Naive thymus-derived CD4-positive, alpha-beta T cell (primary cell): Measurements from ENCODE around the gene DHCR24. TPM values are rescaled to one million over a fixed set of nuclear protein-coding genes. Genes with fewer than 3 reads are reported as not detected.

Source experiments
- ATAC-seq: fragments of 150-1000 bp; cut with Tn5 transposase; 2 replicates; pipeline ENCODE4 v1.10.0; 2021; ENCODE audit warnings: mild to moderate bottlenecking, moderate library complexity
- CTCF ChIA-PET: fragments of 350-600 bp; sonication (Branson Sonifier 250); formaldehyde crosslinking; loops from one replicate; lab custom pipeline; 2021; ENCODE audit warnings: antibody characterized with exemption; lab: Charles Lee
- POLR2A ChIA-PET: fragments of 350-600 bp; sonication (Branson Sonifier 250); formaldehyde crosslinking; loops from one replicate; lab custom pipeline; 2021; ENCODE audit warnings: antibody characterized with exemption, inconsistent platforms; lab: Charles Lee
- DNase-seq, 9 donors: peaks; one replicate each; pipeline versions ENCODE4 v3.0.0 to v3.0.0-alpha.2; 2020 to 2022; ENCODE audit warnings: mixed read lengths in 1 of 9
- H3K27ac ChIP-seq: one replicate; pipeline ENCODE4 v1.7.0; 2013; ENCODE audit warnings: mild to moderate bottlenecking, low read depth, low read length, moderate library complexity
- H3K27me3 ChIP-seq, 2 donors: one replicate each; pipeline ENCODE4 v1.7.0; 2013; ENCODE audit warnings: low read length in 2 of 2, mild to moderate bottlenecking in 2 of 2, moderate library complexity in 2 of 2; ENCODE audit not compliant: control insufficient read depth in 2 of 2, insufficient read depth in 2 of 2
- H3K36me3 ChIP-seq, 3 experiments: 1 replicate in 2 of 3; 2 replicates in 1 of 3; pipeline ENCODE4 v1.7.0; 2013; ENCODE audit warnings: low read length in 3 of 3, mild to moderate bottlenecking in 3 of 3, moderate library complexity in 1 of 3; ENCODE audit not compliant: insufficient read depth in 3 of 3, control insufficient read depth in 2 of 3
- H3K4me1 ChIP-seq, 2 donors: one replicate each; pipeline ENCODE4 v1.7.0; 2013; ENCODE audit warnings: low read length in 2 of 2, mild to moderate bottlenecking in 2 of 2, moderate library complexity in 1 of 2; ENCODE audit not compliant: control insufficient read depth in 2 of 2, insufficient read depth in 2 of 2
- H3K4me3 ChIP-seq: 2 replicates; pipeline ENCODE4 v1.7.0; 2013; ENCODE audit warnings: mild to moderate bottlenecking, low read length
- H3K9me3 ChIP-seq, 3 experiments: 1 replicate in 2 of 3; 2 replicates in 1 of 3; pipeline ENCODE4 v1.7.0; 2013; ENCODE audit warnings: low read length in 3 of 3; ENCODE audit not compliant: control insufficient read depth in 2 of 3
- H3K27ac Mint-ChIP-seq, 9 donors: one replicate each; pipeline ENCODE4 v1.8.0; 2020 to 2022; ENCODE audit warnings: mixed read lengths in 9 of 9, mild to moderate bottlenecking in 8 of 9, moderate library complexity in 5 of 9, inconsistent platforms in 2 of 9
- H3K27me3 Mint-ChIP-seq, 5 donors: one replicate each; pipeline ENCODE4 v1.8.0; 2021 to 2022; ENCODE audit warnings: mixed read lengths in 5 of 5, mild to moderate bottlenecking in 1 of 5
- H3K36me3 Mint-ChIP-seq, 5 donors: one replicate each; pipeline ENCODE4 v1.8.0; 2020 to 2022; ENCODE audit warnings: mixed read lengths in 5 of 5, mild to moderate bottlenecking in 3 of 5, inconsistent platforms in 1 of 5
- H3K4me1 Mint-ChIP-seq, 7 donors: one replicate each; pipeline ENCODE4 v1.8.0; 2020 to 2022; ENCODE audit warnings: mixed read lengths in 7 of 7, mild to moderate bottlenecking in 3 of 7, inconsistent platforms in 1 of 7
- H3K4me3 Mint-ChIP-seq, 10 donors: one replicate each; pipeline ENCODE4 v1.8.0; 2020 to 2022; ENCODE audit warnings: mild to moderate bottlenecking in 10 of 10, mixed read lengths in 10 of 10, moderate library complexity in 6 of 10, inconsistent platforms in 2 of 10
- H3K9me3 Mint-ChIP-seq, 11 donors: one replicate each; pipeline ENCODE4 v1.8.0; 2020 to 2022; ENCODE audit warnings: mixed read lengths in 11 of 11, mild to moderate bottlenecking in 4 of 11, inconsistent platforms in 1 of 11, moderate library complexity in 1 of 11
- intact Hi-C, 2 donors: fragments of 100-400 bp; cut with micrococcal nuclease; formaldehyde crosslinking; loops; one replicate each; pipeline ENCODE4 v1.15.1; 2023
- polyA plus RNA-seq, 2 donors: library from polyadenylated mRNA; unstranded; fragments of 300-500 nt; fragmentation: Illumina TruSeq; gene quantifications; one replicate each; pipeline ENCODE4 v1.2.3, GENCODE V29; 2021
- total RNA-seq, 6 experiments: library from RNA in 5 of 6; stranded (reverse) in 5 of 6; gene quantifications; 1 replicate in 5 of 6; 2 replicates in 1 of 6; pipeline ENCODE4 v1.2.3 and lab custom pipeline; 2021 to 2026

DHCR24 gene
- total and polyA plus RNA-seq, 7 experiments from 2014 or later: 2.7 to 103 (median 8.3) TPM

GRCh38 chr1:54929700-54930099, 42.7 kb upstream of the DHCR24 start:
- Mint-ChIP-seq H3K4me3 (no peak overlapping the region), H3K27me3 (peaks cover 5 to 19% (median 7%) of the 10 kb centered on the region in 5 donors), H3K4me1 (peaks cover 0 to 2% (median 0%) of the 10 kb centered on the region in 7 donors), H3K36me3 (peaks cover 0 to 5% (median 0%) of the 10 kb centered on the region in 5 donors), H3K9me3 (peaks cover 0 to 11% (median 4%) of the 10 kb centered on the region in 11 donors), H3K27ac (no peak overlapping the region)
- no peak for ATAC-seq
- H3K36me3 ChIP-seq: no peaks in the 10 kb centered on the region
- DNase-seq: no peak
- intact Hi-C loops: no loop called here
- no peaks in the 10 kb centered on the region for H3K27me3 ChIP-seq
- no peaks in the 10 kb centered on the region for H3K9me3 ChIP-seq
- ChIA-PET CTCF (interaction anchor here (1.0 kb wide), 1 partner anchor 15 kb away, joined by 3 read pairs; no protein-coding TSS in a partner anchor), POLR2A (no interaction called here)
- no peak overlapping the region for H3K27ac ChIP-seq
- no peaks in the 10 kb centered on the region for H3K4me1 ChIP-seq
- no peak overlapping the region for H3K4me3 ChIP-seq

DNA sequence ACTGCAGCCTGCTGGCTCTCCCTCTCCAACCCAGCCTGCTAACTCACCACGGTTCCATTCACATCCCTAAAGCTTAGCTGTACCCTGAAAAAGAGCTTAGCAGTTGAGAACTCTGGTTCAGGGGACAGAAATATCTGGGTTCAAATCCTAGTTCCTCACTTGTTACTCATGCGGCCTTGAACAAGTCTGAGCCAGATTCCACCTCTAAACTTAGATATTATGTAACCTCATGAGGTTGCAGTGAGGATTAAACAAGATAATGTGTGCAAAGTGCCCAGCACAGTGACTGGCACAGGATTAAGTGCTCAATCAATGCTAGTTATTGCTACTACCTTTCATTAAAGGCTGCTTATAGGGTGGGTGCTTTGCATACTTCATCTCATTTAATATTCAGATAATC, 41.3 kb upstream of the DHCR24 start:
- H3K27me3 ChIP-seq: no peaks in the 10 kb centered on the region
- H3K9me3 ChIP-seq: no peaks in the 10 kb centered on the region
- H3K27ac ChIP-seq: no peak overlapping the region
- ATAC-seq: no peak
- no peak overlapping the region for H3K4me3 Mint-ChIP-seq
- no peak overlapping the region for H3K4me3 ChIP-seq
- H3K36me3 Mint-ChIP-seq: no peaks in the 10 kb centered on the region
- intact Hi-C loops: no loop called here
- H3K27ac Mint-ChIP-seq: no peak overlapping the region
- DNase-seq: no peak
- peaks cover 4 to 14% (median 5%) of the 10 kb centered on the region in 5 donors for H3K27me3 Mint-ChIP-seq
- CTCF ChIA-PET: no interaction called here
- no peaks in the 10 kb centered on the region for H3K4me1 ChIP-seq
- peaks cover 0 to 2% (median 0%) of the 10 kb centered on the region in 7 donors for H3K4me1 Mint-ChIP-seq
- POLR2A ChIA-PET: no interaction called here
- H3K9me3 Mint-ChIP-seq: peaks cover 0 to 10% (median 0%) of the 10 kb centered on the region in 11 donors
- H3K36me3 ChIP-seq: no peaks in the 10 kb centered on the region

- peaks cover 0 to 10% (median 0%) of the 10 kb centered on the region in 11 donors for H3K9me3 Mint-ChIP-seq
- DNase-seq: no peak
- peaks cover 5 to 15% (median 11%) of the 10 kb centered on the region in 5 donors for H3K27me3 Mint-ChIP-seq
- no peak overlapping the region for H3K4me3 Mint-ChIP-seq
- ATAC-seq: no peak
- ChIA-PET POLR2A (no interaction called here), CTCF (no interaction called here)
- no peaks in the 10 kb centered on the region for H3K4me1 ChIP-seq
- H3K4me1 Mint-ChIP-seq: peaks cover 0 to 2% (median 0%) of the 10 kb centered on the region in 7 donors
- no peak overlapping the region for H3K4me3 ChIP-seq
- H3K36me3 ChIP-seq: no peaks in the 10 kb centered on the region
- no peak overlapping the region for H3K27ac Mint-ChIP-seq
- H3K27ac ChIP-seq: no peak overlapping the region
- intact Hi-C loops: no loop called here
- H3K36me3 Mint-ChIP-seq: no peaks in the 10 kb centered on the region
- H3K27me3 ChIP-seq: no peaks in the 10 kb centered on the region
- H3K9me3 ChIP-seq: no peaks in the 10 kb centered on the region
These were observed 40.7 kb upstream of the DHCR24 start for GRCh38 chr1:54927472-54928240.

DNA sequence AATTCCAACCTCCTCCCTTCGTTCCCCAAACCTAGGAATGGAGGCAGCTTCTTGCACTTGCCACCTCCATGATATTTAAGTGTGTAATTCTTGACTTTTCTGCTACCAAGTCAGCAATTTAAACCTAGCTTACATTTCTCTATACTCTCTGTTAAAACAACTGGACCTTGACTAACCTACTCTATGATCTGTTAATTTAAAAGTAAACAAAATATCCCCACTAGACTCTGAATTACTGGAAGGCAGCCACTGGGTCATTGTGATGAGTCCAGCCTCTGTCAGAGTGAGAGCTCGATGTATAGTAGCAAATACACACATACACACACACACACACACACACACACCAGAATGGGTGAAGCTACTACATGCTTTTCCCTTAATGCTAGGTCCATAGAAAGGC, 40.0 kb upstream of the DHCR24 start:
- no peaks in the 10 kb centered on the region for H3K36me3 ChIP-seq
- H3K4me1 Mint-ChIP-seq: peaks cover 0 to 2% (median 0%) of the 10 kb centered on the region in 7 donors
- no peak overlapping the region for H3K4me3 ChIP-seq
- peaks cover 4 to 18% (median 11%) of the 10 kb centered on the region in 5 donors for H3K27me3 Mint-ChIP-seq
- no peaks in the 10 kb centered on the region for H3K9me3 ChIP-seq
- intact Hi-C loops: no loop called here
- peaks cover 0 to 10% (median 0%) of the 10 kb centered on the region in 11 donors for H3K9me3 Mint-ChIP-seq
- H3K4me3 Mint-ChIP-seq: no peak overlapping the region
- ATAC-seq (no peak), DNase-seq (no peak)
- POLR2A ChIA-PET: no interaction called here
- H3K36me3 Mint-ChIP-seq: no peaks in the 10 kb centered on the region
- no peaks in the 10 kb centered on the region for H3K27me3 ChIP-seq
- H3K4me1 ChIP-seq: no peaks in the 10 kb centered on the region
- H3K27ac ChIP-seq: no peak overlapping the region
- no peak overlapping the region for H3K27ac Mint-ChIP-seq
- CTCF ChIA-PET: no interaction called here

DNA sequence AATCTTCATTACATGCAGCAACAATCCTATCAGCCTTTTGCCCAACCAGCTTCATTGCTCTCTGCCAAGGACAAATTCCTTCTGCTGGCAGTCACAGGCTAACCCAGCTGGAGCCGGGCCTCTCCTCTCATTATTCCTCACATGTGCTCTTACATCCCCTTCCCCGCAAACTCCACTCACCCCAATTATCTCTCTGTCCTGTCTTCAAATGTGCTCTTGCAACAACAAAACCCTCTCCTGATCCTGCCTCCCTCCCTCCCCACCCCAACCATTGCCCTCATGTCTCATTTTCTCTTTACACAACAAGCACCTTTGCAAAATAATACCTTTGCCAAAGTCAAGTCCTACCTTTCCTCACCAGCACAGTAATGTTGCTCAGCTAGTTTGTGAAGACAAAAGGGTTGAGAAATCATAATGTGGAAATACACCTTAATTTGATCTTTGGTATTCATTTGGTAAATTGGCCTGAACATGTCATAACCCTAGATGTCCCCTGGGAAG, 36.0 kb upstream of the DHCR24 start:
- no peak overlapping the region for H3K27ac Mint-ChIP-seq
- CTCF ChIA-PET: no interaction called here
- no peak for DNase-seq
- POLR2A ChIA-PET: no interaction called here
- ATAC-seq: no peak
- H3K9me3 Mint-ChIP-seq: peaks cover 0 to 10% (median 0%) of the 10 kb centered on the region in 11 donors
- Histone ChIP-seq H3K9me3 (no peaks in the 10 kb centered on the region), H3K4me1 (no peaks in the 10 kb centered on the region), H3K27ac (no peak overlapping the region), H3K27me3 (no peaks in the 10 kb centered on the region), H3K36me3 (no peaks in the 10 kb centered on the region), H3K4me3 (no peak overlapping the region)
- H3K4me3 Mint-ChIP-seq: no peak overlapping the region
- H3K36me3 Mint-ChIP-seq: no peaks in the 10 kb centered on the region
- peaks cover 9 to 18% (median 13%) of the 10 kb centered on the region in 5 donors for H3K27me3 Mint-ChIP-seq
- H3K4me1 Mint-ChIP-seq: peaks cover 0 to 2% (median 0%) of the 10 kb centered on the region in 7 donors
- intact Hi-C loops: no loop called here

- ATAC-seq: no peak
- Histone ChIP-seq H3K4me3 (no peak overlapping the region), H3K27me3 (no peaks in the 10 kb centered on the region), H3K4me1 (no peaks in the 10 kb centered on the region), H3K9me3 (no peaks in the 10 kb centered on the region), H3K27ac (no peak overlapping the region), H3K36me3 (no peaks in the 10 kb centered on the region)
- no peaks in the 10 kb centered on the region for H3K36me3 Mint-ChIP-seq
- H3K27ac Mint-ChIP-seq: no peak overlapping the region
- DNase-seq: no peak
- peaks cover 9 to 18% (median 15%) of the 10 kb centered on the region in 5 donors for H3K27me3 Mint-ChIP-seq
- ChIA-PET POLR2A (no interaction called here), CTCF (no interaction called here)
- H3K4me1 Mint-ChIP-seq: peaks cover 0 to 2% (median 0%) of the 10 kb centered on the region in 7 donors
- H3K9me3 Mint-ChIP-seq: peaks cover 0 to 10% (median 0%) of the 10 kb centered on the region in 11 donors
- intact Hi-C loops: no loop called here
- no peak overlapping the region for H3K4me3 Mint-ChIP-seq
These were observed 35.2 kb upstream of the DHCR24 start for GRCh38 chr1:54922040-54922761.
